ENCODE results near the gene CDKN1A.

Gene CDKN1A

DNA sequence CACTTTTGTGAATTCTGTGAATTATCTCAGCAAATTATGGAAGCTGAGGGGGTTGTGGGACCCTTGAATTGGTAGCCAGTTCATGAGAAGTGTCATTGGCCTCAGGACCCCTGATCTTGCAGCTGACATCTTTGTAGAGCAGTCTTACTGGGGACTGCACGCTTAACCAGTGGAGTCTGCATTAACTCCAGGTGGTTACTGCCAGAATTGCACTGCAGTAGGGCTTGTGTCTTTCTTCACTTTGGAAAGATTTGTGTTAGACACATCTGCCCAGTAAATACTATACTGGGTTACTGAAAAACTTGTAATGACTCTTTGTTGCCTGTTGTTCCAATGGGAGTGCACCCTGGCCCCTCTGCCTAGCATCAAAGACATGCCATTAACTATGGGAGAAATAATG is 21.2 kb upstream of the CDKN1A start:
- no peak overlapping the region for H3K4me2 ChIP-seq (ENCODE audit: low read length)
- H3K79me1 ChIP-seq (ENCODE audit: low read length): no peaks in the 10 kb centered on the region
- H3K4ac ChIP-seq (ENCODE audit: low read depth, low read length): no peak overlapping the region
- no CpG with 5 or more reads among the region's 1 CpG for WGBS (ENCODE audit: extremely low coverage, insufficient coverage, low lambda C conversion rate)
- no peak overlapping the region for H3K9ac ChIP-seq (ENCODE audit: low read length)
- no peaks in the 10 kb centered on the region for H3K36me3 ChIP-seq (ENCODE audit: control insufficient read depth, insufficient read depth, low read length)
- H3K4me3 ChIP-seq (ENCODE audit: low read length): no peak overlapping the region
- H4K5ac ChIP-seq (ENCODE audit: low read length): no peak overlapping the region
- H3K18ac ChIP-seq (ENCODE audit: low read length): no peak overlapping the region
- H4K8ac ChIP-seq (ENCODE audit: low read depth, low read length): no peak overlapping the region
- H2BK120ac ChIP-seq (ENCODE audit: low read depth, low read length): no peak overlapping the region
- H3K27ac ChIP-seq (ENCODE audit: low read depth, low read length): no peak overlapping the region
- no peak overlapping the region for H2AK5ac ChIP-seq (ENCODE audit: low read length)
- no peak overlapping the region for H3K23ac ChIP-seq (ENCODE audit: low read length)
- peaks cover 3% of the 10 kb centered on the region for H3K4me1 ChIP-seq (ENCODE audit: control insufficient read depth, low read depth, low read length)
- no peak overlapping the region for H2BK5ac ChIP-seq (ENCODE audit: low read length)
- no peak for DNase-seq
- no peaks in the 10 kb centered on the region for H3K79me2 ChIP-seq (ENCODE audit: control insufficient read depth, insufficient read depth, low read length)
- H2BK15ac ChIP-seq (replicated peaks; ENCODE audit: low read depth): no peak overlapping the region
- H3K27me3 ChIP-seq (ENCODE audit: insufficient read depth, low read length, poor library complexity): no peaks in the 10 kb centered on the region
- H3K56ac ChIP-seq (ENCODE audit: low read length): no peak overlapping the region

GRCh38 chr6:36657942-36658544 is 20.5 kb upstream of the CDKN1A start:
- H3K4me1 ChIP-seq (ENCODE audit: control insufficient read depth, low read depth, low read length): peaks cover 3% of the 10 kb centered on the region
- H2AK5ac ChIP-seq (ENCODE audit: low read length): no peak overlapping the region
- no peak overlapping the region for H3K4me3 ChIP-seq (ENCODE audit: low read length)
- H4K5ac ChIP-seq (ENCODE audit: low read length): no peak overlapping the region
- no peak overlapping the region for H3K23ac ChIP-seq (ENCODE audit: low read length)
- H2BK15ac ChIP-seq (replicated peaks; ENCODE audit: low read depth): no peak overlapping the region
- H3K9ac ChIP-seq (ENCODE audit: low read length): no peak overlapping the region
- no CpG with 5 or more reads among the region's 1 CpG for WGBS (ENCODE audit: extremely low coverage, insufficient coverage, low lambda C conversion rate)
- H3K79me1 ChIP-seq (ENCODE audit: low read length): no peaks in the 10 kb centered on the region
- no peak for DNase-seq
- no peaks in the 10 kb centered on the region for H3K36me3 ChIP-seq (ENCODE audit: control insufficient read depth, insufficient read depth, low read length)
- no peak overlapping the region for H3K4me2 ChIP-seq (ENCODE audit: low read length)
- H3K4ac ChIP-seq (ENCODE audit: low read depth, low read length): no peak overlapping the region
- no peak overlapping the region for H4K8ac ChIP-seq (ENCODE audit: low read depth, low read length)
- no peak overlapping the region for H3K27ac ChIP-seq (ENCODE audit: low read depth, low read length)
- H3K18ac ChIP-seq (ENCODE audit: low read length): no peak overlapping the region
- H3K79me2 ChIP-seq (ENCODE audit: control insufficient read depth, insufficient read depth, low read length): no peaks in the 10 kb centered on the region
- H3K27me3 ChIP-seq (ENCODE audit: insufficient read depth, low read length, poor library complexity): no peaks in the 10 kb centered on the region
- H2BK5ac ChIP-seq (ENCODE audit: low read length): no peak overlapping the region
- H2BK120ac ChIP-seq (ENCODE audit: low read depth, low read length): no peak overlapping the region
- H3K56ac ChIP-seq (ENCODE audit: low read length): no peak overlapping the region

GRCh38 chr6:36659271-36659670 is 19.2 kb upstream of the CDKN1A start:
- Histone ChIP-seq H3K4ac (ENCODE audit: low read depth, low read length) (no peak overlapping the region), H3K79me1 (ENCODE audit: low read length) (no peaks in the 10 kb centered on the region), H3K27ac (ENCODE audit: low read depth, low read length) (no peak overlapping the region), H3K18ac (ENCODE audit: low read length) (no peak overlapping the region), H2BK15ac (replicated peaks; ENCODE audit: low read depth) (no peak overlapping the region), H2BK120ac (ENCODE audit: low read depth, low read length) (no peak overlapping the region), H2BK5ac (ENCODE audit: low read length) (no peak overlapping the region), H3K4me1 (ENCODE audit: control insufficient read depth, low read depth, low read length) (peaks cover 3% of the 10 kb centered on the region), H3K27me3 (ENCODE audit: insufficient read depth, low read length, poor library complexity) (no peaks in the 10 kb centered on the region), H3K23ac (ENCODE audit: low read length) (no peak overlapping the region), H2AK5ac (ENCODE audit: low read length) (no peak overlapping the region), H3K36me3 (ENCODE audit: control insufficient read depth, insufficient read depth, low read length) (no peaks in the 10 kb centered on the region), H3K9ac (ENCODE audit: low read length) (no peak overlapping the region), H4K5ac (ENCODE audit: low read length) (no peak overlapping the region), H3K56ac (ENCODE audit: low read length) (no peak overlapping the region), H3K4me3 (ENCODE audit: low read length) (no peak overlapping the region), H3K4me2 (ENCODE audit: low read length) (no peak overlapping the region), H3K79me2 (ENCODE audit: control insufficient read depth, insufficient read depth, low read length) (no peaks in the 10 kb centered on the region), H4K8ac (ENCODE audit: low read depth, low read length) (no peak overlapping the region)
- WGBS (ENCODE audit: extremely low coverage, insufficient coverage, low lambda C conversion rate): no CpG with 5 or more reads among the region's 1 CpG
- DNase-seq: no peak

DNA sequence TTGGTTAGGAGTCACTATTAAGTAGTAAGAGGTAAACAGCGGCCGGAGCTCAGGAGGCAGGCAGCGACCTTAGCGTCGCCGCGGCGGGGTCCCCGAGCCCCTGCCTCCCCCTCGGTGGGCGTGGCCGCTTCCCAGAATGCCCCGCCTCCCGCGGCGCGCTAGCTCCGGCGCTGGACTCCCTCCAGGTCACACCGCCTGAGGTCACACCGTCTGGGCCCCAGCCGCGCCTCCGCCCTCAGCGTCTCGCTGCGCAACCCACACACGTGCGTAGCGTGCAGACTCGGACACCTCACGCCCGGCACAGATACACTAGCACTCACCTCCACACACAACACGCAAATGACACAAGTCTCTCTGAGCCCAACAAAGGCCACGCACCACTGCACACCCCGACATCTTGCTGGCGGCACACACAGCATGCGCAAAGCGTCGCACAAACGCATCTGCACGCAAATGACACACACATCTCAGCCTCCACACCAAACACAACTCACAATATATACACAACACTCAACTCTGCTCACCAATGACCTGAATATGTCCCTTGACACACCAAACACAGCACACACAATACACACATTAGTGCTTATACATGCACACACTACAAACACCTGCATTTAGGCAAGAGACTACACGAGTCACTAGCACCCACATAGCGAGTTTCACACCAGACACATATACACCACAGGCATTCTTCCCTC is 17.6 kb upstream of the CDKN1A start:
- no CpG with 5 or more reads among the region's 44 CpGs for WGBS (ENCODE audit: extremely low coverage, insufficient coverage, low lambda C conversion rate)
- Histone ChIP-seq H2BK5ac (ENCODE audit: low read length) (peak overlapping the region; percentile 40), H3K4me3 (ENCODE audit: low read length) (peak overlapping the region; percentile 6), H4K8ac (ENCODE audit: low read depth, low read length) (no peak overlapping the region), H3K9ac (ENCODE audit: low read length) (peak overlapping the region; percentile 55), H4K5ac (ENCODE audit: low read length) (no peak overlapping the region), H3K18ac (ENCODE audit: low read length) (no peak overlapping the region), H2BK15ac (replicated peaks; ENCODE audit: low read depth) (no peak overlapping the region), H3K79me1 (ENCODE audit: low read length) (no peaks in the 10 kb centered on the region), H3K23ac (ENCODE audit: low read length) (no peak overlapping the region), H3K4ac (ENCODE audit: low read depth, low read length) (no peak overlapping the region), H3K4me1 (ENCODE audit: control insufficient read depth, low read depth, low read length) (peaks cover 3% of the 10 kb centered on the region), H3K36me3 (ENCODE audit: control insufficient read depth, insufficient read depth, low read length) (no peaks in the 10 kb centered on the region), H3K27me3 (ENCODE audit: insufficient read depth, low read length, poor library complexity) (no peaks in the 10 kb centered on the region), H3K56ac (ENCODE audit: low read length) (peak overlapping the region; percentile 83), H2BK120ac (ENCODE audit: low read depth, low read length) (no peak overlapping the region), H3K4me2 (ENCODE audit: low read length) (peak overlapping the region; percentile 55), H3K79me2 (ENCODE audit: control insufficient read depth, insufficient read depth, low read length) (no peaks in the 10 kb centered on the region), H2AK5ac (ENCODE audit: low read length) (peak overlapping the region; percentile 72), H3K27ac (ENCODE audit: low read depth, low read length) (no peak overlapping the region)
- peak; percentile 63 for DNase-seq

GRCh38 chr6:36662380-36662779 is 16.1 kb upstream of the CDKN1A start:
- Histone ChIP-seq H3K4ac (ENCODE audit: low read depth, low read length) (no peak overlapping the region), H3K4me2 (ENCODE audit: low read length) (no peak overlapping the region), H3K4me3 (ENCODE audit: low read length) (no peak overlapping the region), H3K18ac (ENCODE audit: low read length) (no peak overlapping the region), H4K8ac (ENCODE audit: low read depth, low read length) (no peak overlapping the region), H3K9ac (ENCODE audit: low read length) (no peak overlapping the region), H2BK120ac (ENCODE audit: low read depth, low read length) (no peak overlapping the region), H3K27ac (ENCODE audit: low read depth, low read length) (no peak overlapping the region), H3K23ac (ENCODE audit: low read length) (peak overlapping the region; percentile 60), H2BK5ac (ENCODE audit: low read length) (no peak overlapping the region), H3K56ac (ENCODE audit: low read length) (no peak overlapping the region), H2BK15ac (replicated peaks; ENCODE audit: low read depth) (no peak overlapping the region), H3K4me1 (ENCODE audit: control insufficient read depth, low read depth, low read length) (peaks cover 7% of the 10 kb centered on the region), H3K79me2 (ENCODE audit: control insufficient read depth, insufficient read depth, low read length) (no peaks in the 10 kb centered on the region), H3K27me3 (ENCODE audit: insufficient read depth, low read length, poor library complexity) (no peaks in the 10 kb centered on the region), H2AK5ac (ENCODE audit: low read length) (no peak overlapping the region), H3K36me3 (ENCODE audit: control insufficient read depth, insufficient read depth, low read length) (no peaks in the 10 kb centered on the region), H4K5ac (ENCODE audit: low read length) (no peak overlapping the region), H3K79me1 (ENCODE audit: low read length) (no peaks in the 10 kb centered on the region)
- DNase-seq: no peak
- no CpG with 5 or more reads among the region's 5 CpGs for WGBS (ENCODE audit: extremely low coverage, insufficient coverage, low lambda C conversion rate)

All from mesendoderm (in vitro differentiated cells).